Right lobe of liver (tissue), 4 donors: ENCODE data around the gene SULT4A1.

Experiments used
- POLR2A ChIP-seq: fragments of 450-650 bp; IDR thresholded peaks from one replicate; pipeline ENCODE4 v1.6.1; 2017; ENCODE audit warnings: antibody characterized with exemption, mild to moderate bottlenecking
- TF ChIP-seq, protein P1 (sequence below), 4 donors: fragments of 200-600 bp in 3 of 4; fragments of 450-650 bp in 1 of 4; IDR thresholded peaks; one replicate each; pipeline versions ENCODE4 v1.5.1 to v1.8.0; 2016 to 2022; ENCODE audit warnings: antibody characterized with exemption in 4 of 4, mild to moderate bottlenecking in 2 of 4
- donor health status: DM: no; HTN: no; CAD: no.
- donor health status: DM: no; HTN: no; CAD: no.
- donor health status: DM: no; HTN: yes; CAD: no.

DNA sequence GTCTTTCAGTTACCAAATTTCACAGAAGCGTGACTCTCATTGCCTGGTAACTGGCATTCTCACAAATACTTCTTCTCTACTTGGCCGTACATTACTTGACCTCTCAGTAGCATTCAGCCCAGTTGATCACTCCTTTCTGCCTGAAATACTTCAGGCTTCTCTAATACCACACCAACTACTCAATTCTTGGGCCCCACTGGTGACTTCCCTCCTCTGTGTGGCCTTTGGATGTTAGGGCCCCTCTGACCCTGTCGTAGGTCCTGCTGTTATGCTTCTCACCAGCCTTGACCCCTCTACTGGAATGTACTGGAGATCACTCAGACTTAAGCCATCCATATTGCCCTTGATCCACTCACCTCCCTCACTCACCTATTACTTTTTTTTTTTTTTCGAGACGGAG, 48.0 kb downstream of the SULT4A1 start:
- TF ChIP-seq POLR2A, result no peak
- TF ChIP-seq, protein P1, sequence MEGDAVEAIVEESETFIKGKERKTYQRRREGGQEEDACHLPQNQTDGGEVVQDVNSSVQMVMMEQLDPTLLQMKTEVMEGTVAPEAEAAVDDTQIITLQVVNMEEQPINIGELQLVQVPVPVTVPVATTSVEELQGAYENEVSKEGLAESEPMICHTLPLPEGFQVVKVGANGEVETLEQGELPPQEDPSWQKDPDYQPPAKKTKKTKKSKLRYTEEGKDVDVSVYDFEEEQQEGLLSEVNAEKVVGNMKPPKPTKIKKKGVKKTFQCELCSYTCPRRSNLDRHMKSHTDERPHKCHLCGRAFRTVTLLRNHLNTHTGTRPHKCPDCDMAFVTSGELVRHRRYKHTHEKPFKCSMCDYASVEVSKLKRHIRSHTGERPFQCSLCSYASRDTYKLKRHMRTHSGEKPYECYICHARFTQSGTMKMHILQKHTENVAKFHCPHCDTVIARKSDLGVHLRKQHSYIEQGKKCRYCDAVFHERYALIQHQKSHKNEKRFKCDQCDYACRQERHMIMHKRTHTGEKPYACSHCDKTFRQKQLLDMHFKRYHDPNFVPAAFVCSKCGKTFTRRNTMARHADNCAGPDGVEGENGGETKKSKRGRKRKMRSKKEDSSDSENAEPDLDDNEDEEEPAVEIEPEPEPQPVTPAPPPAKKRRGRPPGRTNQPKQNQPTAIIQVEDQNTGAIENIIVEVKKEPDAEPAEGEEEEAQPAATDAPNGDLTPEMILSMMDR (IDR thresholded peaks at IDR 0.05), result no peak
